CD4-positive, alpha-beta T cell (primary cell): Measurements from ENCODE around the gene PKD1L1. TPM values are rescaled to one million over a fixed set of nuclear protein-coding genes. Genes with fewer than 3 reads are reported as not detected.

Experiments used
- ATAC-seq: fragments of 200-7000 bp; cut with Tn5 transposase; one replicate; pipeline ENCODE4 v1.10.0; 2022; ENCODE audit warnings: mild to moderate bottlenecking; ENCODE audit not compliant: poor library complexity
- CTCF ChIA-PET: fragments of 350-600 bp; sonication (Branson Sonifier 250); formaldehyde crosslinking; loops from one replicate; lab custom pipeline; 2021; ENCODE audit warnings: antibody characterized with exemption, inconsistent platforms; lab: Charles Lee
- POLR2A ChIA-PET: fragments of 350-600 bp; sonication (Branson Sonifier 250); formaldehyde crosslinking; loops from one replicate; lab custom pipeline; 2021; ENCODE audit warnings: antibody characterized with exemption, inconsistent platforms; lab: Charles Lee
- DNase-seq, 14 experiments: peaks; one replicate each; pipeline ENCODE4 v3.0.0-alpha.2; 2013 to 2020; ENCODE audit warnings: mixed read lengths in 2 of 14
- H3K27ac ChIP-seq, 2 donors: one replicate each; pipeline versions ENCODE4 v1.5.1 to v1.7.0; 2013; ENCODE audit warnings: low read length in 2 of 2, low read depth in 1 of 2, mild to moderate bottlenecking in 1 of 2
- H3K27me3 ChIP-seq, 2 experiments: 1 replicate in 1 of 2; 2 replicates in 1 of 2; pipeline versions ENCODE4 v1.6.1 to v1.7.0; 2013; ENCODE audit warnings: low read length in 2 of 2, control low read depth in 1 of 2, mild to moderate bottlenecking in 1 of 2, moderate library complexity in 1 of 2; ENCODE audit not compliant: insufficient read depth in 2 of 2, control insufficient read depth in 1 of 2
- H3K36me3 ChIP-seq: one replicate; pipeline ENCODE4 v1.6.1; 2013; ENCODE audit warnings: low read length, control low read depth; ENCODE audit not compliant: insufficient read depth
- H3K4me1 ChIP-seq: one replicate; pipeline ENCODE4 v1.6.1; 2013; ENCODE audit warnings: low read length, control low read depth; ENCODE audit not compliant: insufficient read depth
- H3K4me3 ChIP-seq: one replicate; pipeline ENCODE4 v1.5.1; 2013; ENCODE audit warnings: mild to moderate bottlenecking, low read length, moderate library complexity
- H3K9me3 ChIP-seq, 2 experiments: 1 replicate in 1 of 2; 2 replicates in 1 of 2; pipeline versions ENCODE4 v1.6.1 to v1.7.0; 2013; ENCODE audit warnings: low read length in 2 of 2, mild to moderate bottlenecking in 2 of 2, control low read depth in 1 of 2, moderate library complexity in 1 of 2; ENCODE audit not compliant: control insufficient read depth in 1 of 2, insufficient read depth in 1 of 2
- H3K27ac Mint-ChIP-seq: one replicate; pipeline ENCODE4 v1.8.0; 2020; ENCODE audit warnings: mixed read lengths
- H3K27me3 Mint-ChIP-seq: one replicate; pipeline ENCODE4 v1.8.0; 2021; ENCODE audit warnings: mixed read lengths
- H3K36me3 Mint-ChIP-seq: one replicate; pipeline ENCODE4 v1.8.0; 2021; ENCODE audit warnings: low read depth, mixed read lengths
- H3K4me1 Mint-ChIP-seq: one replicate; pipeline ENCODE4 v1.8.0; 2021; ENCODE audit warnings: low read depth, mixed read lengths
- H3K4me3 Mint-ChIP-seq: one replicate; pipeline ENCODE4 v1.8.0; 2020; ENCODE audit warnings: mild to moderate bottlenecking, mixed read lengths
- H3K9me3 Mint-ChIP-seq: one replicate; pipeline ENCODE4 v1.8.0; 2020; ENCODE audit warnings: mixed read lengths
- intact Hi-C, 2 experiments: fragments of 100-400 bp; cut with DNase I in 1 of 2; cut with micrococcal nuclease in 1 of 2; formaldehyde crosslinking; loops; one replicate each; pipeline versions ENCODE4 v1.15.1 to v1.9.0; 2023 to 2025; cut with DNase I, micrococcal nuclease
- total RNA-seq, 174 experiments: library from RNA in 2 of 174; stranded (reverse) in 2 of 174; gene quantifications; one replicate each; pipeline ENCODE4 v1.2.3 and lab custom pipeline; 2021 to 2026
- TF ChIP-seq, protein P1 (sequence below): fragments of 200-600 bp; IDR thresholded peaks from one replicate; pipeline ENCODE4 v1.8.0; 2022; ENCODE audit warnings: antibody characterized with exemption, mild to moderate bottlenecking

Gene PKD1L1
- total RNA-seq, 2 experiments from 2014 or later, result 0.20 to 0.25 TPM

DNA sequence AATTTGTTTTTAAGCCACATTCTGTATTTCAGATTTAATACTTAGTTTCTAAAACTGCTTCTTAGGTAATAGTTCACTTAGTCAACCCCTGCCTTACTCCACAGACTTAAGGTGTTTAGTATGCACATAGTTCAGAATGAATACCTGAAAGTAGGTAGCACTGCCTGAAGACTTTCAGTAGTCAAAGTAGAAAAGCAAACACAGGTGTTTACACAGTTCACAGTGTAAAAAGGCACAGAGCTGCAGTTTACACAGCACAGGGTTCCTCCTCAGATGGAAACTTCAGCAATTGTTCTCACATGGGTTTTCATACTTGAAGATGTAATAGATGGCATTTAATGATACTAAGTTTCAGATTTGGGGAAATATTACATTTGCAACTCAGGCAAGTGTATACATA lies 3.1 kb upstream of the PKD1L1 start:
- TF ChIP-seq, protein P1, sequence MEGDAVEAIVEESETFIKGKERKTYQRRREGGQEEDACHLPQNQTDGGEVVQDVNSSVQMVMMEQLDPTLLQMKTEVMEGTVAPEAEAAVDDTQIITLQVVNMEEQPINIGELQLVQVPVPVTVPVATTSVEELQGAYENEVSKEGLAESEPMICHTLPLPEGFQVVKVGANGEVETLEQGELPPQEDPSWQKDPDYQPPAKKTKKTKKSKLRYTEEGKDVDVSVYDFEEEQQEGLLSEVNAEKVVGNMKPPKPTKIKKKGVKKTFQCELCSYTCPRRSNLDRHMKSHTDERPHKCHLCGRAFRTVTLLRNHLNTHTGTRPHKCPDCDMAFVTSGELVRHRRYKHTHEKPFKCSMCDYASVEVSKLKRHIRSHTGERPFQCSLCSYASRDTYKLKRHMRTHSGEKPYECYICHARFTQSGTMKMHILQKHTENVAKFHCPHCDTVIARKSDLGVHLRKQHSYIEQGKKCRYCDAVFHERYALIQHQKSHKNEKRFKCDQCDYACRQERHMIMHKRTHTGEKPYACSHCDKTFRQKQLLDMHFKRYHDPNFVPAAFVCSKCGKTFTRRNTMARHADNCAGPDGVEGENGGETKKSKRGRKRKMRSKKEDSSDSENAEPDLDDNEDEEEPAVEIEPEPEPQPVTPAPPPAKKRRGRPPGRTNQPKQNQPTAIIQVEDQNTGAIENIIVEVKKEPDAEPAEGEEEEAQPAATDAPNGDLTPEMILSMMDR, result no peak
- DNase-seq (no peak), ATAC-seq (no peak)
- no peak overlapping the region for H3K27ac Mint-ChIP-seq
- intact Hi-C loops, result no loop called here
- ChIA-PET POLR2A (no interaction called here), CTCF (no interaction called here)
- H3K4me3 Mint-ChIP-seq, result no peak overlapping the region
- H3K9me3 Mint-ChIP-seq, result no peaks in the 10 kb centered on the region
- no peaks in the 10 kb centered on the region for H3K4me1 Mint-ChIP-seq
- Histone ChIP-seq H3K9me3 (no peaks in the 10 kb centered on the region), H3K36me3 (peaks cover 10% of the 10 kb centered on the region), H3K4me1 (no peaks in the 10 kb centered on the region), H3K4me3 (no peak overlapping the region), H3K27ac (no peak overlapping the region), H3K27me3 (no peaks in the 10 kb centered on the region)
- peaks cover 20% of the 10 kb centered on the region for H3K36me3 Mint-ChIP-seq
- no peaks in the 10 kb centered on the region for H3K27me3 Mint-ChIP-seq

DNA sequence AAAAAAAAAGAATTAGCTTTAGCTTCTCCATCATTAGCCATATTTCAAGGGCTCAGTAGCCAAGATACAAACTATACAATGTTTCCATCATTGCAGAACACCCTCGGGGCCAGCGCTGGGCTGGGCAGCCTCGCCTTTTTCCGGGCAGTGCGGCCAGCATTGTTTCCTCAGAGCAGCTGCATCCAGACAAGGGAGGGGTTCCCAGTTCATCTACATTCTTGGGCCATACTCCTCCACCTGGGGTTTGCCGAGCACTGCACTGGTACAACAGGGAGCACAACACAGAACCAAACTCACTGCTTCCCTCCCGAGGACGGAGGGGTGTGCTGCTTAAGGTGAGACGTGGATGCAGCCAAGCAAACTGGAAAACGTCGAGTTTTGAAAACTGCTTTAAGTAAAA lies 2.4 kb upstream of the PKD1L1 start:
- Mint-ChIP-seq H3K27ac (no peak overlapping the region), H3K9me3 (no peaks in the 10 kb centered on the region), H3K4me3 (no peak overlapping the region), H3K36me3 (peaks cover 14% of the 10 kb centered on the region), H3K27me3 (no peaks in the 10 kb centered on the region), H3K4me1 (no peaks in the 10 kb centered on the region)
- TF ChIP-seq, protein P1, result no peak
- H3K9me3 ChIP-seq, result no peaks in the 10 kb centered on the region
- H3K36me3 ChIP-seq, result peaks cover 6% of the 10 kb centered on the region
- H3K4me3 ChIP-seq, result no peak overlapping the region
- H3K27me3 ChIP-seq, result no peaks in the 10 kb centered on the region
- no peak for DNase-seq
- ATAC-seq, result no peak
- no peak overlapping the region for H3K27ac ChIP-seq
- CTCF ChIA-PET, result no interaction called here
- intact Hi-C loops, result no loop called here
- POLR2A ChIA-PET, result no interaction called here
- no peaks in the 10 kb centered on the region for H3K4me1 ChIP-seq

DNA sequence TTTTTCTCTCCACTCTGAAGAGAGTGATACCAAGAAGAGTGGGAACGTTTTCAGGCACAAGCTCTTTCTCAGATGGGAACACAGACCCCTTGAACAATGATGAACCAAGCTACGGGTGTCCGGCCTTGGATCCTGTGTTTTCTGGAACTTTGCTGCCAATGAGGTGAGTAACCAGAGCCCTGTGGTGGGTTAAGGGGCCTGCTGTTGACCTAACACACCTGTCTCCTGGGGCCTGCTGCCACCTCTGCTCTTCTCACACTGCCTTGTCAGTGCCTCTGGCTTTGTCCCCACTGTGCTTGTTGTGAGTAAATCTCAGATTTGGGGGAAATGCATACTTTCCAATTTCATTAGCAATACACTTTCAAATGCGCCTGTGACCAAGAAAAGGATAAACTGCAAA lies 1.4 kb upstream of the PKD1L1 start:
- H3K27me3 Mint-ChIP-seq, result no peaks in the 10 kb centered on the region
- H3K4me1 ChIP-seq, result no peaks in the 10 kb centered on the region
- H3K27me3 ChIP-seq, result no peaks in the 10 kb centered on the region
- ChIA-PET POLR2A (no interaction called here), CTCF (no interaction called here)
- H3K4me3 Mint-ChIP-seq, result no peak overlapping the region
- TF ChIP-seq, protein P1, result no peak
- H3K27ac ChIP-seq, result no peak overlapping the region
- H3K27ac Mint-ChIP-seq, result no peak overlapping the region
- intact Hi-C loops, result loop anchor here (5.0 to 10.0 kb wide), 2 partner anchors 1215 to 1903 kb away; no protein-coding TSS in a partner anchor
- ATAC-seq (no peak), DNase-seq (no peak)
- no peak overlapping the region for H3K4me3 ChIP-seq
- no peaks in the 10 kb centered on the region for H3K4me1 Mint-ChIP-seq
- H3K36me3 ChIP-seq, result peaks cover 2% of the 10 kb centered on the region
- H3K9me3 ChIP-seq, result no peaks in the 10 kb centered on the region
- H3K9me3 Mint-ChIP-seq, result no peaks in the 10 kb centered on the region
- peaks cover 6% of the 10 kb centered on the region for H3K36me3 Mint-ChIP-seq
